Measurements from ENCODE around the gene TLN1. TPM values are rescaled to one million over a fixed set of nuclear protein-coding genes. Genes with fewer than 3 reads are reported as not detected.

TLN1 gene
- total and polyA plus RNA-seq, 2 of the 4 experiments (the other 2 are of a cell fraction) = 228 to 346 TPM

DNA sequence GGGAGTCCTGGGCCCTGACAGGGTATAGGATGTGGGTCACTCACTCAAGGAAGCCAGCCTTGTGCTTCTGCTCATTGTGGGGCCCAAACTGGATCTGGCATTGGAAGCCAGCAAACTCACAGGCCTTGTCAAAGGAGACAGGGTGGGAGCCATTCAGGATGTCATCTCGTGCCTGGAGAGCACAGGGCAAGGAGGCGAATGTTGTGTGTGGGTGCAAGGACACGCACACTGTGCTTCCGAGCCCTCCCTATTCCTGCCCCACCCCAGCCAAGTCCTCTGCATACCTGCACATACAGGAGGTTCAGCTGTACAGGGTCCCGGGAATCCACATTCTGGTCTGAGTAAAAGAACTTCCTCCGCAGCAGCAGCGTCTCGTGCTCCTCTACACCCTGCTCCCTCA, 8.1 kb downstream of the TLN1 start:
- Histone ChIP-seq H2BK120ac (ENCODE audit: low read depth, low read length) (no peak overlapping the region), H2AK9ac (replicated peaks; ENCODE audit: low read depth, low read length, poor library complexity) (no peak overlapping the region), H3K36me3 (ENCODE audit: control insufficient read depth, insufficient read depth, low read length) (peaks cover 62% of the 10 kb centered on the region), H4K5ac (ENCODE audit: low read depth, low read length) (no peak overlapping the region), H3K9me1 (ENCODE audit: insufficient read depth, low read length) (peaks cover 7% of the 10 kb centered on the region; the same call in 1 of the 2 replicates), H3K56ac (ENCODE audit: extremely low read depth, insufficient read depth, low read length) (no peak overlapping the region), H4K91ac (ENCODE audit: insufficient read depth, low read depth, low read length) (no peak overlapping the region), H3K23ac (ENCODE audit: low read depth, low read length) (no peak overlapping the region), H2BK15ac (ENCODE audit: low read depth, low read length) (no peak overlapping the region), H3K4ac (ENCODE audit: low read depth, low read length) (no peak overlapping the region), H3K27ac (ENCODE audit: insufficient read depth, low read length) (no peak overlapping the region), H2BK5ac (ENCODE audit: low read depth, low read length, poor library complexity, severe bottlenecking) (peak overlapping the region; percentile 8), H3K4me1 (ENCODE audit: control insufficient read depth, insufficient read depth, low read length) (peaks cover 17% of the 10 kb centered on the region), H3K18ac (ENCODE audit: low read depth, low read length) (no peak overlapping the region), H3K9me3 (ENCODE audit: control insufficient read depth, insufficient read depth, low read length) (no peaks in the 10 kb centered on the region), H4K20me1 (ENCODE audit: insufficient read depth, low read length) (peaks cover 40% of the 10 kb centered on the region), H2AK5ac (ENCODE audit: low read depth, low read length) (no peak overlapping the region), H3K27me3 (ENCODE audit: control insufficient read depth, insufficient read depth, low read length) (no peaks in the 10 kb centered on the region), H3K9ac (ENCODE audit: low read depth, low read length) (no peak overlapping the region), H2BK20ac (ENCODE audit: low read depth, low read length) (no peak overlapping the region), H4K8ac (ENCODE audit: low read depth in 2 of 2, low read length in 2 of 2) (no peak overlapping the region), H3K4me3 (ENCODE audit: insufficient read depth, low read depth, low read length) (no peak overlapping the region), H3K14ac (replicated peaks; ENCODE audit: low read depth, low read length) (no peak overlapping the region), H3K79me1 (ENCODE audit: low read depth in 1 of 2, low read length in 2 of 2) (peaks cover 53 to 88% of the 10 kb centered on the region in 2 experiments), H2AFZ (replicated peaks; ENCODE audit: low read length, poor library complexity) (no peak overlapping the region), H3K4me2 (ENCODE audit: low read depth, low read length) (no peak overlapping the region)
- intact Hi-C loops (cut with micrococcal nuclease) (no loop called here), in situ Hi-C loops (cut with MboI; ENCODE audit: low sequenced_read_pairs) (no loop called here), dilution Hi-C loops (cut with HindIII; ENCODE audit: low sequenced_read_pairs, unreplicated experiment) (no loop called here)
- DNase-seq = no peak
- no CpG with 5 or more reads among the region's 8 CpGs for WGBS, 2 experiments (ENCODE audit: extremely low coverage in 2 of 2, insufficient read length in 1 of 2)
- TF ChIP-seq NFE2L2 (IDR thresholded peaks at IDR 0.05; ENCODE audit: low read depth, low read length) (no peak), FOS (IDR thresholded peaks at IDR 0.05; ENCODE audit: low read depth, low read length) (no peak), RAD21 (IDR thresholded peaks at IDR 0.05; ENCODE audit: low read length) (no peak), POLR2A (IDR thresholded peaks at IDR 0.05; ENCODE audit: low read depth, low read length) (no peak), ELK1 (IDR thresholded peaks at IDR 0.05; ENCODE audit: borderline replicate concordance, low read depth, low read length) (no peak), CEBPB (IDR thresholded peaks at IDR 0.05; ENCODE audit: low read depth, low read length) (no peak), CHD1 (IDR thresholded peaks at IDR 0.05; ENCODE audit: low read depth, low read length) (no peak), CTCF (conservative IDR thresholded peaks at IDR 0.05; ENCODE audit: low read depth, low read length) (no peak), BHLHE40 (IDR thresholded peaks at IDR 0.05; ENCODE audit: low read depth, low read length) (no peak), MAZ (IDR thresholded peaks at IDR 0.05; ENCODE audit: borderline replicate concordance, low read depth, low read length) (no peak), MAFK (IDR thresholded peaks at IDR 0.05; ENCODE audit: low read depth, low read length) (no peak), RCOR1 (IDR thresholded peaks at IDR 0.05; ENCODE audit: insufficient replicate concordance, low read length) (no peak), SMC3 (IDR thresholded peaks at IDR 0.05; ENCODE audit: low read depth, low read length) (no peak), MXI1 (IDR thresholded peaks at IDR 0.05; ENCODE audit: borderline replicate concordance, low read depth, low read length) (no peak), RFX5 (IDR thresholded peaks at IDR 0.05; ENCODE audit: low read depth, low read length) (no peak)
- TF ChIP-seq, protein P1, sequence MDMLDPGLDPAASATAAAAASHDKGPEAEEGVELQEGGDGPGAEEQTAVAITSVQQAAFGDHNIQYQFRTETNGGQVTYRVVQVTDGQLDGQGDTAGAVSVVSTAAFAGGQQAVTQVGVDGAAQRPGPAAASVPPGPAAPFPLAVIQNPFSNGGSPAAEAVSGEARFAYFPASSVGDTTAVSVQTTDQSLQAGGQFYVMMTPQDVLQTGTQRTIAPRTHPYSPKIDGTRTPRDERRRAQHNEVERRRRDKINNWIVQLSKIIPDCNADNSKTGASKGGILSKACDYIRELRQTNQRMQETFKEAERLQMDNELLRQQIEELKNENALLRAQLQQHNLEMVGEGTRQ (IDR thresholded peaks at IDR 0.05; ENCODE audit: low read depth, low read length) = no peak
- ChIA-PET CTCF (interaction anchor here (0.6 to 1.0 kb wide), 2 partner anchors 28 to 39 kb away, joined by 3 read pairs; no protein-coding TSS in a partner anchor), POLR2A (ENCODE audit: unreplicated experiment) (no interaction called here)
- BruUV-seq (replicated peaks) = no TSS peak
- ATAC-seq (ENCODE audit: low read depth) = no peak
